Skeletal muscle satellite cell (primary cell): ENCODE results near the gene SPATA3.

ENCODE experiments used
- H3K27me3 ChIP-seq: 2 replicates; pipeline ENCODE4 v1.7.0; 2013; ENCODE audit warnings: low read length; ENCODE audit not compliant: control insufficient read depth, insufficient read depth
- H3K36me3 ChIP-seq: 2 replicates; pipeline ENCODE4 v1.7.0; 2013; ENCODE audit warnings: mild to moderate bottlenecking, control low read depth, low read length; ENCODE audit not compliant: insufficient read depth
- H3K4me1 ChIP-seq: 2 replicates; pipeline ENCODE4 v1.7.0; 2013; ENCODE audit warnings: low read length; ENCODE audit not compliant: control insufficient read depth, insufficient read depth
- H3K4me2 ChIP-seq: 2 replicates; pipeline ENCODE4 v1.7.0; 2013; ENCODE audit warnings: mild to moderate bottlenecking, low read length
- H3K4me3 ChIP-seq: 2 replicates; pipeline ENCODE4 v1.7.0; 2013; ENCODE audit warnings: low read length
- H3K9ac ChIP-seq: 2 replicates; pipeline ENCODE4 v1.7.0; 2013; ENCODE audit warnings: mild to moderate bottlenecking, low read depth, low read length, moderate library complexity
- H3K9me3 ChIP-seq: replicated peaks from 2 replicates; pipeline ENCODE4 v1.7.0; 2013; ENCODE audit warnings: mild to moderate bottlenecking, control low read depth, low read length

SPATA3 gene

DNA sequence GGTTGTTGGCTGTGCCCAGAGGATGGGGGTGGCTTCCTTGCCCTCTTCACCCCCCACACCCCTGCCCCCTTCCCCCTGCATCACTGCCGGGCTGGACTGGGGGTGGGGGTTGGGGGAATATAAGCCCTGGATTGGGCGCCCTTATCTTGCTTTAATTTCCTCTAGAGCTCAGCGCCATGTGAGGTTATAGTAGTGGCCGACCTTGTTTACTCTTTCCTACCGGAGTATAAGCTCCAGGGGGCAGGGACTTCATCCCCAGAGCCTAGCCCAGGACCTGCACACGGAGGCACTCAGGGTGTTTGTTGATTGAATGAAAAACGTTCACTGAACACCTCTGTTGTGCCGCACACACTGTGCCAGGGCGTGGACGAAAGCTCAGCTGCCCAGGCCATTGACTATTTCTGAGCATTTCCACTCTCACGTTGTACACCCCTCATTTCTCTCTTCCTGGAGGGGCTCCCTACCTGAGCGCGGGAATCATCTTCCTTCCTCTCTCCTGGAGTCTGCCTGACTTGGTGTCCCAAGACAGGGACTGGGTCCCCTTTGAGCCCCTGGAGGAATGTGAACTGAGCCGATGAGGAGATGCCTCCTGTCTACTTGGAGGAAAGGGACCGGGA, 9.3 kb upstream of the SPATA3 start:
- Histone ChIP-seq H3K4me2 (peak overlapping the region; percentile 94), H3K9ac (no peak overlapping the region), H3K27me3 (peaks cover 40% of the 10 kb centered on the region), H3K36me3 (no peaks in the 10 kb centered on the region), H3K4me1 (peaks cover 4% of the 10 kb centered on the region), H3K4me3 (peak overlapping the region; percentile 73), H3K9me3 (no peaks in the 10 kb centered on the region)

DNA sequence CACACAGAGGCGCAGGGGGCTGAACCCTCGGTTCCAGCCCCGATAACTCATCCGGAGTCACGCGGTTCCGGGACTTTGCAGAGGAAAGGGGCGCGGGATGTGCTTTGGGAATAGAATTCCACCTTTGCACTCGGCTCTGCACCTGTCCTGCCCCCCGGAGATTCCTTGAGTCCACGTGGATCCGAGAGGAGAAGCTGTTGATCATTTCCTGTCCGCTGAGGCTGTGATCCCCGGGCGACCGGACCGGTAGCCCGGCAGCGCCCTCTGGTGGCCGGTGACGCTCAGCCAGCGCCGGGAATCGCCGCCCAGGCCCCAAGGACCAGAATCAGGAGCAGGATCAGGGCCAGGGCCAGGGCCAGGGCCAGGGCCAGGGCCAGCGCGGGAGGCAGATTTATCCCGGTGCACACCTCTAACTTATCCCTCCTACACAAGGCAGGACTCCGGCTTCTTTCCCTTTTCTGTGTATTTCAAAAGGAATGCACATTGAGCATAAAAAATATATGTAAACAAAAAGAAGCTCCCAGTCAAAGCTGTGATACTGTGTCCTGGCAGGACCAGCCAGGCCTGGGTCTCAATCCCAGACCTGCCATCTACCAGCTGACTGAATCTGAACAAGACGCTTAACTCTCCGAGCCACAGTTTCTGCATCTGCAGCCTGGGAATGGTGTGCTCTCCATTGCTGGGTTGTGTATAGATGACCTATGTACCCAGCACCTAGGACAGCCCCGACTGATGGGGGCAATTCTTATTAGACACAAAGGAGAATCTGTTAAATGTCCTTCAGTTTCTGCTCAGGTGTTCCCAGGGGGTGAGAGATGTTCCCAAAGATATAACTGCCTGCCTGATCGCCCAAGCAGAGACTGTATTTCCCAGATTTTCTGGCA, 8.5 kb upstream of the SPATA3 start:
- Histone ChIP-seq H3K36me3 (no peaks in the 10 kb centered on the region), H3K9me3 (no peaks in the 10 kb centered on the region), H3K4me2 (peak overlapping the region; percentile 94), H3K9ac (no peak overlapping the region), H3K4me3 (peak overlapping the region; percentile 73), H3K4me1 (peaks cover 4% of the 10 kb centered on the region), H3K27me3 (peaks cover 45% of the 10 kb centered on the region)

DNA sequence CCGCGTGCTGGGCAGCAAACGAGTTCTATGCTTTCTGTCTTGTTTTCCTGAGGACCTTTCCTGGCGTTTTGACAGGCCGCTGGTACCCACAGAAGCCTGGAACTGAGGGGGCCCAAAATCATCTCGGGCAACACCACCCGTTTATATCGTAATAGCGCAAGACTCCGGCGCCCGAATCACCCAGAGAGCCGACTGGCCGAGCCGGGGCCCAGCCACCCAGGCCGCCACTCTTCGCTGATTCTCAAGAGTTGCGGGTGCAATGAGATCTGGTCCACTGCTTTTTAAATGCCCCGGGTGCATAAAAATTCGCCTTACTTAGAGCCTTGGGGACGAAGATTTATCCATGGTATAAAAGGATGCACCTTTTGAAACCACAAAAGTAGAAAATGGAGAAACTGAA, 6.2 kb upstream of the SPATA3 start:
- no peaks in the 10 kb centered on the region for H3K9me3 ChIP-seq
- no peak overlapping the region for H3K9ac ChIP-seq

DNA sequence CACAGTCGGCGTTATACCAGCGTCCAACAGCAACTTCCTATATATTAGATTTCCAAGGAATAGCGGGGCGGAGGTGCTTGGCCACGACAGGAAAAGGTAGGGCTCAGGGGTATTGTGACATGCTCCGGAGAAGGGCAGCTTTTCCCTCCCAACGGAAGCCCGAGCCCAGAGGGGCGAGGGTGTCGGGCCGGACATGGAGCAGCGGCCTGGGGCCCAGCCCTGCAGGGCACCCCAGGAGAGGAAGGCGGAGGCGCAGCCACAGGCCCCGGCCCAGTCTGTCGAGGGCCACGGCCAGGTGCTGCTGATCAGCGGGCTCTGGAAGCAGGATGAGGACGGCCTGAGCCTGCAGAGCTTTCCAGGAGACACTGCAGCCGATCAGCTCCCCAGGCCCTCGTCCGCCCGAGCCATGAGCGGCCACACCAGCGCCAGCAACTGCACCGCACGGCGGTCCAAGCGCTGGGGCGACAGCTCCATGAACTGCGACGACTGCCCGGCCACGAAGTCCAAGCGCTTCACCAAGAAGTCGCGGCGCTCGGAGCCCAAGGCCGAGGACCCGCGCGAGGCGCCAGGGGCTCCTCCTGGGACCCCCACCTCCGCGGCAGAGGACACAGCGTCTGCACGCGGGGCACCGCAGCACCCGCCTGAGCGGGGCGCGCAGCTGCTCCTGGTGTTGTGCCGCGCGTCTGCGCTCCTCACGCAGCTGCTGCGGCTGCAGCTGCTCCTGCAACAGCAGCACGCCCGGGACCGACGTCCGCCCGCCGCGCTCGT, 5.6 kb upstream of the SPATA3 start:
- Histone ChIP-seq H3K4me2 (no peak overlapping the region), H3K27me3 (peaks cover 39% of the 10 kb centered on the region), H3K9me3 (no peaks in the 10 kb centered on the region), H3K36me3 (no peaks in the 10 kb centered on the region), H3K9ac (no peak overlapping the region), H3K4me3 (no peak overlapping the region), H3K4me1 (peaks cover 4% of the 10 kb centered on the region)

More for the DNA sequence above, 6.2 kb upstream of the SPATA3 start:
- Histone ChIP-seq H3K4me2 (no peak overlapping the region), H3K4me3 (no peak overlapping the region), H3K36me3 (no peaks in the 10 kb centered on the region), H3K4me1 (peaks cover 4% of the 10 kb centered on the region), H3K27me3 (peaks cover 44% of the 10 kb centered on the region)

DNA sequence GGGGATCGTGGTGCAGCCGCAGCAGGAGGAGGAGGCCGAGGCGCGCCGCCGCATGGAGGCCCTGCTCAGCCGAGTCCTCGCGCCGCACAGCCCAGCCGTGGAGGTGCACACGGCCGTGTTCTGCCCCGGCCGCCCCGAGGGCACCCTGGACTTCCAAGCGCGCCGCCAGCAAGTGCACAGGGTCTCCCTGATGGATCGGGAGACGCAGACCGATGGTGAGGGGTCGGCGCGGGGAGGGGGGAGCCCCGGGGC, 5.1 kb upstream of the SPATA3 start:
- Histone ChIP-seq H3K4me3 (no peak overlapping the region), H3K36me3 (no peaks in the 10 kb centered on the region), H3K9ac (no peak overlapping the region), H3K4me1 (peaks cover 4% of the 10 kb centered on the region), H3K9me3 (no peaks in the 10 kb centered on the region), H3K4me2 (no peak overlapping the region), H3K27me3 (peaks cover 43% of the 10 kb centered on the region)

DNA sequence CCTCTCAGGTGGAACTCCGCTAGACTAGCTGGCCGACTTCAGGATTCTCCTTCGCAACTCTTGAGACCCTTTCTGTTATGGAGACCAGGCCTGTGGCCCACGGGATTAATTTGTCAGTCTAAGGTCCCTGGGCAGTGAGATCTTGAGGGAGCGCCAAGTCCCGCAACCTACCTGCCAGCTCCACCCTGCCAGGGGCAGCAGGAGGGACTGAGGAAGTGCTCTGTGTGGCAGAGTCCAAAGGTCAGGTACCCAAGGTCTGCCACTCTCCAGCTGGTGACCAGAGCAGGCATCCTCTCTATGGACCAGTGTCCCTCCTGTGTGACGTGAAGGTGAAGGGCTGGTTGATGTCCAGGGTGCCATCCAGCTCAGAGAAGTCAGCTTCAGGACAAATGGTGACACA, 4.3 kb upstream of the SPATA3 start:
- no peak overlapping the region for H3K4me2 ChIP-seq
- H3K9ac ChIP-seq = no peak overlapping the region
- no peak overlapping the region for H3K4me3 ChIP-seq
- H3K27me3 ChIP-seq = peaks cover 50% of the 10 kb centered on the region
- H3K9me3 ChIP-seq = no peaks in the 10 kb centered on the region
- H3K4me1 ChIP-seq = peaks cover 4% of the 10 kb centered on the region
- no peaks in the 10 kb centered on the region for H3K36me3 ChIP-seq

DNA sequence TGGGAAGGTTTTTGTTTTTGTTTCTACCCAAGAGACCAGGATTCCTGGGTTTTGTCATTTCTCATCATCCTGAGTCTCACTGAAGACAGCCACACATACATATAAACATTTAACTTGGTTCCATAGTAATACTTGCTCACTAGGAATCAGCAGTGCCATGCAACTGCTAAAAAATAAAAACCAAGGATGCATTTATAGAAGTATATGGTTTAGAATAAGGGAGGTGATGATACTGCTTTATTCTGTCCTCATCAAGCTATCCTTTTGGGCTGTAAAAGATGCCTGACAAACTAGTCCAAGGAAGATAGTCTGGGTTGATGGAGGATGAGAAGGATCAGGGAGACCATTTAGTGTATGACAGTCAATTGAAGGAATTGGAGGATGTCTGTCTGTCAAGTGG, 740 bp downstream of the SPATA3 start:
- Histone ChIP-seq H3K27me3 (peaks cover 57% of the 10 kb centered on the region), H3K36me3 (no peaks in the 10 kb centered on the region), H3K9ac (no peak overlapping the region), H3K4me2 (no peak overlapping the region), H3K4me1 (no peaks in the 10 kb centered on the region), H3K4me3 (no peak overlapping the region), H3K9me3 (no peaks in the 10 kb centered on the region)

DNA sequence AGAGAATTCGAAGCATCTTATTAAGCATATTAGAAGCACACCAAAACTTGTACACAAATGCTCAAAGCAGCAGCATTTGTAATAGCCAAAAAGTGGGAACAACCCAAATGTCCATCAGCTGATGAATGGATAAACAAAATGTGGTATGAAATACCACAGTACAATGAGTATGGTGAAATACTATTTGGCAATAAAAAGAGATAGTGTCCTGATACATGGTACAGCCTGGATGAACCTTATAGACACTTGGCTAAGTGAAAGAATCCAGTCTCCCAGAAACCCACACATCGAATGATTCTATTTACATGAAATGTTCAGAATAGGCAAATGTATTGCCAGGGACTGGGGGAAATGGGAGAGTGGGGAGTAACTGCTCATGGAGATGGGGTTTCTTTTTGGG, 3.0 kb downstream of the SPATA3 start:
- Histone ChIP-seq H3K4me1 (peaks cover 8% of the 10 kb centered on the region), H3K27me3 (peaks cover 63% of the 10 kb centered on the region), H3K4me3 (no peak overlapping the region), H3K36me3 (no peaks in the 10 kb centered on the region), H3K9me3 (no peaks in the 10 kb centered on the region), H3K4me2 (no peak overlapping the region), H3K9ac (no peak overlapping the region)

DNA sequence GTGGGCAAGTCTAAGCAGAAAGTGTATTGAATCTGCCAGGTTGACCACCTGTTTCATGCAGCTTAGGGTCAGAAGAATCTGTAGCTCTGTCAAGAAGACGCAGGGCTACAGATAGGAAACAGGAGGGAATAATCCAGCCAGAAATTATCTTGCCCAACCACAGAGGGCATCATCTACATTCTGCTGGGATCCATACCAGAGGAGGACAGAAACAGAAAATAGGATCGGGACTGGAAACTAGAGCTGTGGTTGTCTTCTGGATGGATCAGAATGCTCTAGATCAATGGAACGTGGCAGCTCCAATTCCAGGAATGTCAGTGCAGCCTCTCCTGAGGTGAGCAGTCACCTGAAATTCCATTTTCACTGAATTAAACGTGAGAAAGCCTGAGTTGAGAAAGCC, 3.6 kb downstream of the SPATA3 start:
- H3K4me2 ChIP-seq = no peak overlapping the region
- H3K9ac ChIP-seq = no peak overlapping the region
- H3K27me3 ChIP-seq = peaks cover 63% of the 10 kb centered on the region
- H3K36me3 ChIP-seq = no peaks in the 10 kb centered on the region
- no peaks in the 10 kb centered on the region for H3K9me3 ChIP-seq
- no peak overlapping the region for H3K4me3 ChIP-seq
- peaks cover 8% of the 10 kb centered on the region for H3K4me1 ChIP-seq

DNA sequence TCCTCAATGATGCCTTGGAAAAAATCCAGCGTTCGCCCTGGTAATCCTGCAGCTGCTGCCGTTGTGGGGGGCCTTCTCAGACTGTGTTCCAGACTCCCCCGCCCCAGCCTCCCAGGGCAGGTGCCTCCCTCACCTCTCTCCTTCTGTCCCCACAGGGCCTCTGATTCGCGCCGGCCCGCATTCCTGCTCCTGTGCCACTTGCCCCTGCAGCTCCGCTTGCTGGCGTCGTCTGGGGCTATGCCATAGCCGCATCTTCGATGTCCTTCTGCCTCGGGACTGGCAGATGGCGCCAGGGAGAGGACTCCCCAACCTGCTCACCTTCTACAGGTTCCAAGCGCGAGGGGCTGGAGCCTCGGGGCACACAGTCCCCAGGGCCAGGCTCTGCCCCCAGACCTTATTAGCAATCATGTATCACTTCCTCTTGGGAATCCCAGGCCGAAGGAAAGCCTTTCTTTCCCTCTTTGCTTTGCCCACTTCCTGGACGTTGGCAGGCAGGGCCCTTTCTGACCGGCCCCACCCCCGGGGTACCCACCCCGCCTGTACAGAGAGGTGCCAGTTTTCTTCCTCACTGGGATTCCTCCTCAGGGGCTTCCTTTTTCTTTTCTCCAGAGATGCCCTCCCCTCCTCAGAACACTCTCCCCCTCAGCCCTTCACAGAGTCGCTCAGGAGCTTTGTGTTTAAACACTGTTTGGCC, 4.4 kb downstream of the SPATA3 start:
- H3K4me1 ChIP-seq = peaks cover 8% of the 10 kb centered on the region

DNA sequence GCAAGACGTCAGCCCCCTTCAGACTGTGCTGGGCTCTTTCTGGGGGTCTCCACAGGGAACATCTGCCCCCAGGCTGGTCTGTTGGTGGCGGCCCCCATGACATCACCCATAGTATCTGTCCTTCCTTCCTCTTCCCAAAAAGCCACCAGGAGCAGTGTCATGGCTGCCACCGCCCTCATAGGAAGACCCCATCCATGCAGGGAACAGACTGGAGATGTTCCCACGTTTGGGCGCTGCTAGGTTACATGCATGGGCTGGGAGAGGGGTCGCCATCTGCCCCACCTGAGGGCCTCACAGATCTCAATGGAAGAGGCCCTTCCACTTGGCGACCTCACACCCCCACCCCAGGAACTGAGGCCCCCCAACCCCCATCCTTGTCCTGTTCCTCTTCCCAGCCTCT, 5.1 kb downstream of the SPATA3 start:
- peaks cover 8% of the 10 kb centered on the region for H3K4me1 ChIP-seq
- no peak overlapping the region for H3K4me3 ChIP-seq
- H3K27me3 ChIP-seq = peaks cover 56% of the 10 kb centered on the region
- no peak overlapping the region for H3K4me2 ChIP-seq
- H3K36me3 ChIP-seq = no peaks in the 10 kb centered on the region
- no peaks in the 10 kb centered on the region for H3K9me3 ChIP-seq
- H3K9ac ChIP-seq = no peak overlapping the region

More for the DNA sequence above, 4.4 kb downstream of the SPATA3 start:
- Histone ChIP-seq H3K36me3 (no peaks in the 10 kb centered on the region), H3K9me3 (no peaks in the 10 kb centered on the region), H3K4me3 (no peak overlapping the region), H3K9ac (no peak overlapping the region), H3K4me2 (no peak overlapping the region), H3K27me3 (peaks cover 61% of the 10 kb centered on the region)
